Measurements from ENCODE around the gene TIGD3.

TIGD3 gene

GRCh38 chr11:65392186-65392829 lies 37.8 kb downstream of the TIGD3 start:
- Histone ChIP-seq H3K9ac (ENCODE audit: low read depth, low read length, poor library complexity) (no peak overlapping the region), H3K4ac (ENCODE audit: low read length) (no peak overlapping the region), H3K4me1 (ENCODE audit: control insufficient read depth in 2 of 2, insufficient read depth in 1 of 2, low read depth in 1 of 2, low read length in 2 of 2) (peaks cover 13 to 17% of the 10 kb centered on the region in 2 donors), H2AK5ac (ENCODE audit: low read depth, low read length) (no peak overlapping the region), H2AFZ (ENCODE audit: low read length) (no peak overlapping the region), H3K27ac (replicated peaks; ENCODE audit: low read length) (no peak overlapping the region), H2BK15ac (ENCODE audit: low read length) (no peak overlapping the region), H3K27me3 (ENCODE audit: control insufficient read depth in 3 of 3, insufficient read depth in 3 of 3, low read depth in 1 of 3, low read length in 3 of 3) (no peaks in the 10 kb centered on the region), H3K23ac (ENCODE audit: low read depth, low read length, poor library complexity) (no peak overlapping the region), H3K79me1 (ENCODE audit: low read depth, low read length) (peaks cover 8% of the 10 kb centered on the region), H2BK120ac (ENCODE audit: low read depth, low read length) (no peak overlapping the region), H2BK12ac (ENCODE audit: low read length) (no peak overlapping the region), H3K4me2 (ENCODE audit: insufficient read depth, low read length, poor library complexity, severe bottlenecking) (no peak overlapping the region), H3K9me3 (replicated peaks in 1 of 2; ENCODE audit: control insufficient read depth in 2 of 2, insufficient read depth in 1 of 2, low read depth in 1 of 2, low read length in 2 of 2) (peaks cover 0 to 2% of the 10 kb centered on the region in 2 donors), H4K91ac (ENCODE audit: low read depth, low read length, poor library complexity) (no peak overlapping the region), H3K18ac (ENCODE audit: low read length) (peak overlapping the region; percentile 64), H3K36me3 (replicated peaks in 1 of 2; ENCODE audit: control insufficient read depth in 2 of 2, insufficient read depth in 2 of 2, low read length in 2 of 2) (peaks cover 4 to 15% of the 10 kb centered on the region in 2 donors), H3K4me3 (ENCODE audit: low read length in 2 of 2) (no peak overlapping the region), H2BK5ac (ENCODE audit: low read length) (peak overlapping the region; percentile 24), H4K8ac (ENCODE audit: low read depth, low read length) (no peak overlapping the region), H3K14ac (ENCODE audit: low read length) (no peak overlapping the region)
- DNase-seq (ENCODE audit: low spot score): no peak
- WGBS, 2 donors (ENCODE audit: extremely low coverage in 2 of 2, insufficient read length in 2 of 2, insufficient replicate concordance in 1 of 2): no CpG with 5 or more reads among the region's 13 CpGs

DNA sequence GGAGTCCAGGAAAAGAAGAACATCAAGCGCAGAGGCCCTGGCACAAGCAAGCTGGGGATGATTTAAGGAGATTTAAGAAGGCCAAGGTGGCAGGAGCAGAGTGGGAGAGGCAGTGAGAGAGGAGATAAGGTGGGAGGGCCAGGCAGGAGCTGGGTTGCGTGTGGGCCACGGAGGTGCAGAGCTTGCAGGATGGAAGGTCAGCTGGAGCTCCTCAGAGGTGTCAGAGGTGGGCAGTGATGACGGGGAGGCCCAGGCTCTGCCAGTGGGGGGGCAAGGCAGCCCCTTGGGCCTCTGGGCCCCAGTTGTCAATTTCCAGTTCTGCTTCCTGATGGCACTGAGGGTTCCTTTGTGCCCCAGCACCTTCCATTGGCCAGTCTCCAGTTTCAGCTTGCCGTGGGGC lies 38.3 kb downstream of the TIGD3 start:
- WGBS, 2 donors (ENCODE audit: extremely low coverage in 2 of 2, insufficient read length in 2 of 2, insufficient replicate concordance in 1 of 2): no CpG with 5 or more reads among the region's 5 CpGs
- Histone ChIP-seq H3K4me2 (ENCODE audit: insufficient read depth, low read length, poor library complexity, severe bottlenecking) (no peak overlapping the region), H2BK120ac (ENCODE audit: low read depth, low read length) (no peak overlapping the region), H3K14ac (ENCODE audit: low read length) (no peak overlapping the region), H3K36me3 (replicated peaks in 1 of 2; ENCODE audit: control insufficient read depth in 2 of 2, insufficient read depth in 2 of 2, low read length in 2 of 2) (peaks cover 6 to 19% of the 10 kb centered on the region in 2 donors), H2AK5ac (ENCODE audit: low read depth, low read length) (peak overlapping the region; percentile 56), H3K9me3 (replicated peaks in 1 of 2; ENCODE audit: control insufficient read depth in 2 of 2, insufficient read depth in 1 of 2, low read depth in 1 of 2, low read length in 2 of 2) (peaks cover 0 to 2% of the 10 kb centered on the region in 2 donors), H4K91ac (ENCODE audit: low read depth, low read length, poor library complexity) (no peak overlapping the region), H3K4me3 (ENCODE audit: low read length in 2 of 2) (no peak overlapping the region), H3K23ac (ENCODE audit: low read depth, low read length, poor library complexity) (no peak overlapping the region), H3K79me1 (ENCODE audit: low read depth, low read length) (peaks cover 8% of the 10 kb centered on the region), H3K4me1 (ENCODE audit: control insufficient read depth in 2 of 2, insufficient read depth in 1 of 2, low read depth in 1 of 2, low read length in 2 of 2) (peaks cover 13 to 17% of the 10 kb centered on the region in 2 donors), H2BK15ac (ENCODE audit: low read length) (no peak overlapping the region), H3K9ac (ENCODE audit: low read depth, low read length, poor library complexity) (no peak overlapping the region), H3K27me3 (ENCODE audit: control insufficient read depth in 3 of 3, insufficient read depth in 3 of 3, low read depth in 1 of 3, low read length in 3 of 3) (no peaks in the 10 kb centered on the region), H2BK5ac (ENCODE audit: low read length) (peak overlapping the region; percentile 75), H2AFZ (ENCODE audit: low read length) (no peak overlapping the region), H3K27ac (replicated peaks; ENCODE audit: low read length) (no peak overlapping the region), H4K8ac (ENCODE audit: low read depth, low read length) (no peak overlapping the region), H3K18ac (ENCODE audit: low read length) (no peak overlapping the region), H3K4ac (ENCODE audit: low read length) (no peak overlapping the region), H2BK12ac (ENCODE audit: low read length) (no peak overlapping the region)
- no peak for DNase-seq (ENCODE audit: low spot score)

- WGBS, 2 donors (ENCODE audit: extremely low coverage in 2 of 2, insufficient read length in 2 of 2, insufficient replicate concordance in 1 of 2): no CpG with 5 or more reads among the region's 17 CpGs
- Histone ChIP-seq H3K4ac (ENCODE audit: low read length) (no peak overlapping the region), H3K4me1 (ENCODE audit: control insufficient read depth in 2 of 2, insufficient read depth in 1 of 2, low read depth in 1 of 2, low read length in 2 of 2) (peaks cover 13 to 17% of the 10 kb centered on the region in 2 donors), H3K18ac (ENCODE audit: low read length) (no peak overlapping the region), H3K4me2 (ENCODE audit: insufficient read depth, low read length, poor library complexity, severe bottlenecking) (no peak overlapping the region), H2BK15ac (ENCODE audit: low read length) (no peak overlapping the region), H2AK5ac (ENCODE audit: low read depth, low read length) (no peak overlapping the region), H3K9me3 (replicated peaks in 1 of 2; ENCODE audit: control insufficient read depth in 2 of 2, insufficient read depth in 1 of 2, low read depth in 1 of 2, low read length in 2 of 2) (peaks cover 0 to 2% of the 10 kb centered on the region in 2 donors), H3K79me1 (ENCODE audit: low read depth, low read length) (peaks cover 11% of the 10 kb centered on the region), H4K91ac (ENCODE audit: low read depth, low read length, poor library complexity) (no peak overlapping the region), H3K4me3 (ENCODE audit: low read length in 2 of 2) (peak overlapping the region in 1 of 2 donors; percentile 42), H2BK12ac (ENCODE audit: low read length) (no peak overlapping the region), H3K36me3 (replicated peaks in 1 of 2; ENCODE audit: control insufficient read depth in 2 of 2, insufficient read depth in 2 of 2, low read length in 2 of 2) (peaks cover 8 to 15% of the 10 kb centered on the region in 2 donors), H2AFZ (ENCODE audit: low read length) (no peak overlapping the region), H2BK120ac (ENCODE audit: low read depth, low read length) (no peak overlapping the region), H3K27me3 (ENCODE audit: control insufficient read depth in 3 of 3, insufficient read depth in 3 of 3, low read depth in 1 of 3, low read length in 3 of 3) (no peaks in the 10 kb centered on the region), H3K14ac (ENCODE audit: low read length) (peak overlapping the region; percentile 38), H4K8ac (ENCODE audit: low read depth, low read length) (no peak overlapping the region), H3K23ac (ENCODE audit: low read depth, low read length, poor library complexity) (no peak overlapping the region), H3K27ac (replicated peaks; ENCODE audit: low read length) (no peak overlapping the region), H2BK5ac (ENCODE audit: low read length) (no peak overlapping the region), H3K9ac (ENCODE audit: low read depth, low read length, poor library complexity) (no peak overlapping the region)
- no peak for DNase-seq (ENCODE audit: low spot score)
These were observed 39.0 kb downstream of the TIGD3 start for GRCh38 chr11:65393513-65394079.

DNA sequence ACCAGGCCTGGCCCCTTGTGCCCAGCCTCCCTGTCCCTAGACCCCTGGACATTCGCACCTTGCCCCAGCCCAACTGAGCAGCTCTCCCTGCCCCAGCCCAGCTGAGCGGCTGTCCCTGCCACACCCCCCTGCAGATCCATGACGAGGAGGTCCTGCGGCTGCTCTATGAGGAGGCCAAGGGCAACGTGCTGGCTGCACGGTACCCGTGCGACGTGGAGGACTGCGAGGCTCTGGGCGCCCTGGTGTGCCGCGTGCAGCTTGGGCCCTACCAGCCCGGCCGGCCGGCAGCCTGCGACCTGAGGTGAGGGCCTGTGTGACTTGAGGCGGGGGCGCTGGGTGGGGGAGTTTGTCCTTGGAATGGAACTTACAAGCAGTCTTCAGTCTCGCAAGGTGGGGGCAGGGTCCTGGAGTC lies 39.6 kb downstream of the TIGD3 start:
- Histone ChIP-seq H2BK120ac (ENCODE audit: low read depth, low read length) (no peak overlapping the region), H2AK5ac (ENCODE audit: low read depth, low read length) (no peak overlapping the region), H3K18ac (ENCODE audit: low read length) (no peak overlapping the region), H2AFZ (ENCODE audit: low read length) (no peak overlapping the region), H3K27me3 (ENCODE audit: control insufficient read depth in 3 of 3, insufficient read depth in 3 of 3, low read depth in 1 of 3, low read length in 3 of 3) (no peaks in the 10 kb centered on the region), H2BK15ac (ENCODE audit: low read length) (no peak overlapping the region), H3K4me1 (ENCODE audit: control insufficient read depth in 2 of 2, insufficient read depth in 1 of 2, low read depth in 1 of 2, low read length in 2 of 2) (peaks cover 13 to 17% of the 10 kb centered on the region in 2 donors), H3K4me3 (ENCODE audit: low read length in 2 of 2) (no peak overlapping the region), H2BK12ac (ENCODE audit: low read length) (no peak overlapping the region), H4K91ac (ENCODE audit: low read depth, low read length, poor library complexity) (no peak overlapping the region), H3K9me3 (replicated peaks in 1 of 2; ENCODE audit: control insufficient read depth in 2 of 2, insufficient read depth in 1 of 2, low read depth in 1 of 2, low read length in 2 of 2) (peaks cover 0 to 2% of the 10 kb centered on the region in 2 donors), H3K14ac (ENCODE audit: low read length) (no peak overlapping the region), H3K4ac (ENCODE audit: low read length) (no peak overlapping the region), H3K27ac (replicated peaks; ENCODE audit: low read length) (no peak overlapping the region), H4K8ac (ENCODE audit: low read depth, low read length) (no peak overlapping the region), H3K9ac (ENCODE audit: low read depth, low read length, poor library complexity) (no peak overlapping the region), H3K36me3 (replicated peaks in 1 of 2; ENCODE audit: control insufficient read depth in 2 of 2, insufficient read depth in 2 of 2, low read length in 2 of 2) (peaks cover 8 to 15% of the 10 kb centered on the region in 2 donors), H3K23ac (ENCODE audit: low read depth, low read length, poor library complexity) (peak overlapping the region; percentile 85), H2BK5ac (ENCODE audit: low read length) (no peak overlapping the region), H3K79me1 (ENCODE audit: low read depth, low read length) (peaks cover 11% of the 10 kb centered on the region), H3K4me2 (ENCODE audit: insufficient read depth, low read length, poor library complexity, severe bottlenecking) (no peak overlapping the region)
- no peak for DNase-seq (ENCODE audit: low spot score)
- WGBS, 2 donors (ENCODE audit: extremely low coverage in 2 of 2, insufficient read length in 2 of 2, insufficient replicate concordance in 1 of 2): no CpG with 5 or more reads among the region's 20 CpGs
